Breast epithelium (tissue), 3 donors: ENCODE data around the gene CFAP54.

Experiments
- POLR2A ChIP-seq: fragments of 450-650 bp; IDR thresholded peaks from one replicate; pipeline ENCODE4 v1.6.1; 2016; ENCODE audit warnings: antibody characterized with exemption, mild to moderate bottlenecking, moderate library complexity
- TF ChIP-seq, protein P1 (sequence below), 3 donors: fragments of 450-650 bp; IDR thresholded peaks; one replicate each; pipeline ENCODE4 v1.5.1; 2016 to 2017; ENCODE audit warnings: antibody characterized with exemption in 3 of 3, mild to moderate bottlenecking in 3 of 3, moderate library complexity in 3 of 3

DNA sequence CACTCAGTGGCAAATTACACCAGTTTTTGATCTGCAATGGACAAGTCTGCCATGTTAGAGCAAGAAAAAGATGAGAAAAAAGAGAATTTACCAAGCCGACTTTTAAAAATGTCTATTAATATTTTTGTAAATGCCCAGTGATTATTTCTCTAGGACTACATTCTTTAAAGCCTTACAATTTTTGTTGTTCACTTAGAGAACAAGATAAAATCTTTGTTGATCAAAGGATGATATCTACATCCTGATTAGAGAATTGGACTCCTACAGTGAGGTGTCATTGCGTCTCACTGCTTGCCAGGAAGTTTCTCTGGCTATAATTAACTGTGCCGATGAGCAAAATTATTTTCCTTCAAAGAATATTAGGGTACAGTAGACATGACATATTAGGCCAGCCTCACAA is 1.7 kb upstream of the CFAP54 start:
- TF ChIP-seq, protein P1, sequence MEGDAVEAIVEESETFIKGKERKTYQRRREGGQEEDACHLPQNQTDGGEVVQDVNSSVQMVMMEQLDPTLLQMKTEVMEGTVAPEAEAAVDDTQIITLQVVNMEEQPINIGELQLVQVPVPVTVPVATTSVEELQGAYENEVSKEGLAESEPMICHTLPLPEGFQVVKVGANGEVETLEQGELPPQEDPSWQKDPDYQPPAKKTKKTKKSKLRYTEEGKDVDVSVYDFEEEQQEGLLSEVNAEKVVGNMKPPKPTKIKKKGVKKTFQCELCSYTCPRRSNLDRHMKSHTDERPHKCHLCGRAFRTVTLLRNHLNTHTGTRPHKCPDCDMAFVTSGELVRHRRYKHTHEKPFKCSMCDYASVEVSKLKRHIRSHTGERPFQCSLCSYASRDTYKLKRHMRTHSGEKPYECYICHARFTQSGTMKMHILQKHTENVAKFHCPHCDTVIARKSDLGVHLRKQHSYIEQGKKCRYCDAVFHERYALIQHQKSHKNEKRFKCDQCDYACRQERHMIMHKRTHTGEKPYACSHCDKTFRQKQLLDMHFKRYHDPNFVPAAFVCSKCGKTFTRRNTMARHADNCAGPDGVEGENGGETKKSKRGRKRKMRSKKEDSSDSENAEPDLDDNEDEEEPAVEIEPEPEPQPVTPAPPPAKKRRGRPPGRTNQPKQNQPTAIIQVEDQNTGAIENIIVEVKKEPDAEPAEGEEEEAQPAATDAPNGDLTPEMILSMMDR (IDR thresholded peaks at IDR 0.05), result no peak
- TF ChIP-seq POLR2A, result no peak
